GM12878 (cell line): ENCODE results near the gene CHKA. TPM values are rescaled to one million over a fixed set of nuclear protein-coding genes. Genes with fewer than 3 reads are reported as not detected.

Experiments used
- ATAC-seq: fragments of 200-7000 bp; cut with Tn5 transposase; 3 replicates; pipeline ENCODE4 v1.9.1; 2020; ENCODE audit warnings: mild to moderate bottlenecking, moderate library complexity
- Bru-seq: library from RNA; stranded (reverse); fragments of 400-500 nt; gene quantifications from one replicate; lab custom pipeline; 2021; lab: Mats Ljungman, UMichigan
- BruChase-seq, 2 experiments: library from RNA; stranded (reverse); fragments of 400-500 nt; gene quantifications; one replicate each; lab custom pipeline; 2021; lab: Mats Ljungman, UMichigan
- BruUV-seq: library from RNA; stranded (reverse); fragments of 400-500 nt; replicated peaks from 2 replicates; lab custom pipeline; 2021; lab: Mats Ljungman, UMichigan
- CTCF ChIA-PET: fragments of 300-600 bp; sonication (Branson Sonifier 250); formaldehyde crosslinking; extraction: SDS; loops from one replicate; lab custom pipeline; 2021; ENCODE audit warnings: inconsistent platforms; lab: Yijun Ruan, JAX
- POLR2A ChIA-PET: fragments of 350-600 bp; formaldehyde crosslinking; extraction: SDS; loops from one replicate; lab custom pipeline; 2021; ENCODE audit warnings: inconsistent platforms; lab: Charles Lee
- RAD21 ChIA-PET: fragments of 300-600 bp; sonication (Branson Sonifier 250); formaldehyde crosslinking; loops from one replicate; lab custom pipeline; 2023; ENCODE audit warnings: antibody characterized with exemption; ENCODE audit not compliant: unreplicated experiment; lab: Charles Lee
- SMC1A ChIA-PET: fragments of 300-600 bp; sonication (Branson Sonifier 250); formaldehyde crosslinking; loops from one replicate; lab custom pipeline; 2023; ENCODE audit not compliant: unreplicated experiment, uncharacterized antibody; lab: Charles Lee
- DNase-seq: peaks from one replicate; pipeline ENCODE4 v3.0.0-alpha.2; 2011; ENCODE audit warnings: low read depth, low spot score
- FAIRE-seq: peaks from 3 replicates; lab custom pipeline; 2011; peaks lifted over from hg19 to GRCh38; lab: Jason Lieb, UNC
- H2AFZ ChIP-seq: 2 replicates; pipeline ENCODE4 v1.6.0; 2011; ENCODE audit warnings: low read depth, low read length, control low read depth; ENCODE audit not compliant: control insufficient read depth
- H3K27ac ChIP-seq: 2 replicates; pipeline ENCODE4 v1.5.1; 2011; ENCODE audit warnings: control low read depth; ENCODE audit not compliant: control insufficient read depth, insufficient read depth
- H3K27me3 ChIP-seq, 2 experiments: replicated peaks in 1 of 2; 2 replicates each; pipeline versions ENCODE4 v1.6.0 to v1.6.1; 2011; ENCODE audit warnings: low read length in 1 of 2; ENCODE audit not compliant: control insufficient read depth in 2 of 2, insufficient read depth in 2 of 2
- H3K36me3 ChIP-seq, 2 experiments: 2 replicates each; pipeline ENCODE4 v1.5.1; 2011; ENCODE audit warnings: low read length in 1 of 2; ENCODE audit not compliant: control insufficient read depth in 2 of 2, insufficient read depth in 2 of 2
- H3K4me1 ChIP-seq: 2 replicates; pipeline ENCODE4 v1.6.1; 2011; ENCODE audit warnings: mild to moderate bottlenecking, low read length, moderate library complexity, mixed read lengths; ENCODE audit not compliant: control insufficient read depth, insufficient read depth
- H3K4me2 ChIP-seq: 2 replicates; pipeline ENCODE4 v1.6.0; 2011; ENCODE audit warnings: control low read depth; ENCODE audit not compliant: control insufficient read depth, insufficient read depth
- H3K4me3 ChIP-seq: fragments of 200-600 bp; sonication (generic); 2 replicates; pipeline ENCODE4 v1.5.1; 2016
- H3K79me2 ChIP-seq: 2 replicates; pipeline ENCODE4 v1.6.0; 2011; ENCODE audit warnings: low read length; ENCODE audit not compliant: control insufficient read depth, insufficient read depth
- H3K9ac ChIP-seq: 2 replicates; pipeline ENCODE4 v1.8.0; 2011; ENCODE audit warnings: low read length, control low read depth, mixed read lengths; ENCODE audit not compliant: control insufficient read depth, insufficient read depth
- H3K9me3 ChIP-seq: replicated peaks from 3 replicates; pipeline ENCODE4 v1.5.1; 2011; ENCODE audit warnings: mild to moderate bottlenecking, low read length; ENCODE audit not compliant: control insufficient read depth, insufficient read depth
- H4K20me1 ChIP-seq: 2 replicates; pipeline ENCODE4 v1.6.0; 2011; ENCODE audit not compliant: control insufficient read depth, insufficient read depth
- ASH2L ChIP-seq: fragments of 300-600, 200-600 bp; sonication (generic); IDR thresholded peaks from 2 replicates; pipeline ENCODE4 v1.6.1; 2017; ENCODE audit warnings: low read depth, mild to moderate bottlenecking, borderline replicate concordance
- BHLHE40 ChIP-seq, 2 experiments: fragments of 450-650 bp in 1 of 2; IDR thresholded peaks; 2 replicates each; pipeline ENCODE4 v1.6.1; 2011 to 2017; ENCODE audit warnings: low read depth in 2 of 2, borderline replicate concordance in 1 of 2, improper control_type of control experiment in 1 of 2, low read length in 1 of 2, mild to moderate bottlenecking in 1 of 2
- CHD1 ChIP-seq: IDR thresholded peaks from 2 replicates; pipeline ENCODE4 v1.6.1; 2012; ENCODE audit warnings: low read depth, low read length, improper control_type of control experiment
- DPF2 ChIP-seq: fragments of 450-650 bp; IDR thresholded peaks from 2 replicates; pipeline ENCODE4 v1.6.1; 2017; ENCODE audit warnings: mild to moderate bottlenecking
- E2F4 ChIP-seq: IDR thresholded peaks from 2 replicates; pipeline ENCODE4 v1.6.1; 2012; ENCODE audit warnings: low read depth, low read length, improper control_type of control experiment
- EGR1 ChIP-seq, 2 experiments: IDR thresholded peaks; 1 replicate in 1 of 2; 2 replicates in 1 of 2; pipeline ENCODE4 v1.6.1; 2011 to 2012; ENCODE audit warnings: low read depth in 2 of 2, low read length in 2 of 2, borderline replicate concordance in 1 of 2, mild to moderate bottlenecking in 1 of 2, moderate library complexity in 1 of 2
- GATAD2B ChIP-seq: fragments of 450-650 bp; conservative IDR thresholded peaks from 2 replicates; pipeline ENCODE4 v1.6.1; 2017; ENCODE audit warnings: low read depth, mild to moderate bottlenecking, moderate library complexity
- JUND ChIP-seq: IDR thresholded peaks from 2 replicates; pipeline ENCODE4 v1.6.1; 2012; ENCODE audit warnings: low read depth, mild to moderate bottlenecking, low read length, improper control_type of control experiment, moderate library complexity
- NBN ChIP-seq: fragments of 450-650 bp; IDR thresholded peaks from 2 replicates; pipeline ENCODE4 v1.6.1; 2016
- NFYB ChIP-seq: IDR thresholded peaks from 2 replicates; pipeline ENCODE4 v1.6.1; 2011; ENCODE audit warnings: low read depth, mild to moderate bottlenecking, low read length, improper control_type of control experiment, moderate library complexity; ENCODE audit not compliant: insufficient read depth
- POLR2AphosphoS2 ChIP-seq: IDR thresholded peaks from 2 replicates; pipeline ENCODE4 v1.6.1; 2011; ENCODE audit warnings: low read depth, mild to moderate bottlenecking, low read length, improper control_type of control experiment, moderate library complexity
- RBBP5 ChIP-seq: fragments of 200-600 bp; sonication (generic); conservative IDR thresholded peaks from 2 replicates; pipeline ENCODE4 v1.6.1; 2016
- RCOR1 ChIP-seq: conservative IDR thresholded peaks from 2 replicates; pipeline ENCODE4 v1.6.1; 2012; ENCODE audit warnings: low read depth, low read length, improper control_type of control experiment
- RELA ChIP-seq: fragments of 450-650 bp; IDR thresholded peaks from 2 replicates; pipeline ENCODE4 v1.8.0; 2014; ENCODE audit warnings: borderline replicate concordance; ENCODE audit not compliant: partially characterized antibody
- SMAD5 ChIP-seq: IDR thresholded peaks from 2 replicates; pipeline ENCODE4 v1.6.1; 2016; ENCODE audit warnings: antibody characterized with exemption, low read depth
- SPI1 ChIP-seq: IDR thresholded peaks from 2 replicates; pipeline ENCODE4 v1.6.1; 2011; ENCODE audit warnings: low read depth, mild to moderate bottlenecking, low read length, moderate library complexity, borderline replicate concordance; ENCODE audit not compliant: insufficient read depth
- STAT3 ChIP-seq: IDR thresholded peaks from 2 replicates; pipeline ENCODE4 v1.6.1; 2011; ENCODE audit warnings: low read depth, low read length, improper control_type of control experiment
- YBX1 ChIP-seq: fragments of 450-650 bp; IDR thresholded peaks from 2 replicates; pipeline ENCODE4 v1.6.1; 2016; ENCODE audit warnings: antibody characterized with exemption
- ZZZ3 ChIP-seq: IDR thresholded peaks from 2 replicates; pipeline ENCODE4 v1.6.1; 2011; ENCODE audit warnings: low read depth; ENCODE audit not compliant: control insufficient read depth, insufficient read length
- WGBS: methylation state at CpG from one replicate; pipeline ENCODE4 v1.1.6; 2016; ENCODE audit warnings: low lambda C conversion rate; ENCODE audit not compliant: insufficient replicate concordance, insufficient coverage; ENCODE audit errors: missing lambda C conversion rate; 5-methylcytosine and 5-hydroxymethylcytosine counted together
- in situ Hi-C: fragments of 300-500 bp; cut with MboI; formaldehyde crosslinking; loops from 9 replicates; pipeline ENCODE4 v1.14.3; 2018; ENCODE audit warnings: mixed read lengths
- intact Hi-C: fragments of 100-400 bp; cut with micrococcal nuclease; formaldehyde crosslinking; loops from one replicate; pipeline ENCODE4 v1.14.2; 2022; ENCODE audit not compliant: unreplicated experiment
- long read RNA-seq, 2 experiments: library from polyadenylated mRNA; unstranded; transcript quantifications; one replicate each; pipeline ENCODE4 v2.0.0, GENCODE V29; 2019 to 2020
- polyA minus RNA-seq, 3 experiments: library from RNA; depleted of rRNA, polyadenylated mRNA; stranded (reverse); fragments of >200 nt; gene quantifications; 2 replicates each; pipeline ENCODE4 v1.2.3, GENCODE V29; 2011
- polyA plus RNA-seq, 11 experiments: library from polyadenylated mRNA; depleted of rRNA in 4 of 11; unstranded in 6 of 11; stranded (reverse) in 5 of 11; fragments of >200 nt; fragmentation: Nextera tagmentation in 4 of 11; fragmentation: Illumina TruSeq in 1 of 11; extraction: Ambion mirVana in 4 of 11; extraction: Trizol in 1 of 11; gene quantifications; 1 replicate in 1 of 11; 2 replicates in 10 of 11; pipeline versions ENCODE4 v1.2.1 to v1.2.3, GENCODE V29; 2011 to 2016; ENCODE audit warnings: inconsistent platforms in 2 of 11, missing spikeins in 2 of 11, low read depth in 1 of 11
- total RNA-seq, 4 experiments: library from RNA; depleted of rRNA in 3 of 4; stranded (reverse); fragments of >200 nt in 3 of 4; fragmentation: Illumina TruSeq in 1 of 4; extraction: Trizol in 1 of 4; gene quantifications; 2 replicates each; pipeline versions ENCODE4 v1.2.1 to v1.2.3, GENCODE V29; 2013 to 2021

The CHKA gene
- total RNA-seq (2013; cell fraction: nucleolus; rRNA removed), result 141 and 149 TPM in 2 replicates
- total RNA-seq (2014; rRNA removed), result 21.9 and 25.0 TPM in 2 replicates
- total RNA-seq (2014; rRNA removed; fragmentation: Illumina TruSeq; extraction: Trizol), result 23.4 and 25.4 TPM in 2 replicates
- 21.2 and 23.6 TPM in 2 replicates for total RNA-seq (2021)
- 16.9 TPM for polyA plus RNA-seq (2011; ENCODE audit: low read depth)
- polyA plus RNA-seq (2011; rRNA removed), result 27.6 and 32.8 TPM in 2 replicates
- 18.6 and 19.7 TPM in 2 replicates for polyA plus RNA-seq (2011; cell fraction: cytosol; rRNA removed)
- 64.0 and 71.0 TPM in 2 replicates for polyA plus RNA-seq (2011; cell fraction: nucleus; rRNA removed)
- polyA plus RNA-seq (2012), result 23.1 and 24.9 TPM in 2 replicates
- polyA plus RNA-seq (2014; fragmentation: Illumina TruSeq; extraction: Trizol), result 20.6 and 33.6 TPM in 2 replicates
- 1 to 10 TPM; 5.2 to 5.3 TPM for polyA plus RNA-seq (2014; fragmentation: Nextera tagmentation; extraction: Ambion mirVana)
- 29.2 and 31.6 TPM in 2 replicates for polyA plus RNA-seq (2014; rRNA removed)
- 10 to 100 TPM in 1 of 2 experiments, 1 to 10 TPM in 1; 5.3 to 15.6 TPM for polyA plus RNA-seq (2016; fragmentation: Nextera tagmentation; extraction: Ambion mirVana)
- polyA minus RNA-seq (2011; rRNA and poly(A)+ RNA removed), result 25.0 and 27.1 TPM in 2 replicates
- 7.3 and 10.0 TPM in 2 replicates for polyA minus RNA-seq (2011; cell fraction: cytosol; rRNA and poly(A)+ RNA removed)
- 12.7 and 23.2 TPM in 2 replicates for polyA minus RNA-seq (2011; cell fraction: nucleus; rRNA and poly(A)+ RNA removed)
- Bru-seq, nascent RNA, result percentile 92 among the genes with signal in this experiment
- BruChase-seq, experiment 1, labeled RNA remaining after a 6-hour chase, result percentile 91 among the genes with signal in this experiment
- percentile 92 among the genes with signal in this experiment for BruChase-seq, experiment 2, labeled RNA remaining after a 2-hour chase
- long read RNA-seq, experiment 1, result 0 reads
- long read RNA-seq, experiment 2, partial matches to known transcripts, result 6 of 10 reads
- long read RNA-seq, experiment 2, other reads (novel, unspliced or antisense), result 4 of 10 reads

- ChIA-PET POLR2A (no interaction called here), SMC1A (interaction anchor here (1.6 kb wide), 1 partner anchor 22 kb away, joined by 5 read pairs; no protein-coding TSS in a partner anchor), CTCF (no interaction called here), RAD21 (no interaction called here)
- peak within 1 kb of the TSS; percentile 89 for H3K27ac ChIP-seq
- no peaks in the 10 kb centered on the region for H3K9me3 ChIP-seq
- H2AFZ ChIP-seq, result peak within 1 kb of the TSS; percentile 90
- H3K9ac ChIP-seq, result peak within 1 kb of the TSS; percentile 82
- FAIRE-seq (peak; percentile 47), DNase-seq (peak; percentile 47), ATAC-seq (peak; percentile 89)
- in situ Hi-C loops, result no loop called here
- no TSS peak for BruUV-seq
- intact Hi-C loops, result loop anchor here (10.0 kb wide), 1 partner anchor 116 kb away; the partner anchor contains the start of gene UNC93B1
- H3K27me3 ChIP-seq, result no peaks in the 10 kb centered on the region
- H3K4me1 ChIP-seq, result peaks cover 12% of the 10 kb centered on the region
- H3K4me3 ChIP-seq, result peak within 1 kb of the TSS; percentile 92
- no peaks in the 10 kb centered on the region; a peak in 1 of 4 replicates for H3K36me3 ChIP-seq
- under 1% methylated on average over 44 of the region's 107 CpGs for WGBS
- peak within 1 kb of the TSS; percentile 80 for H3K4me2 ChIP-seq
- no peaks in the 10 kb centered on the region for H4K20me1 ChIP-seq
- peaks cover 40% of the 10 kb centered on the region for H3K79me2 ChIP-seq
- TF ChIP-seq ASH2L (no peak), SPI1 (no peak), GATAD2B (peak; percentile 91), BHLHE40 (IDR thresholded peaks at IDR 0.05; ENCODE audit: borderline replicate concordance in 1 of 2, low read depth in 2 of 2, low read length in 1 of 2) (peak; percentile 71 to 95; a peak in 3 of 4 replicates), EGR1 (IDR thresholded peaks at IDR 0.05; ENCODE audit: borderline replicate concordance in 1 of 2, low read depth in 2 of 2, low read length in 2 of 2) (peak in 1 of 2 experiments; percentile 75; a peak in 2 of 3 replicates), ZZZ3 (no peak), RELA (no peak), RBBP5 (no peak), NFYB (peak; percentile 87), STAT3 (no peak), YBX1 (no peak), DPF2 (peak; percentile 75), RCOR1 (0 out of 2 replicates have a peak, but pooled peaks have one; percentile 39), POLR2AphosphoS2 (peak; percentile 70; the same call in 1 of the 2 replicates), E2F4 (no peak), SMAD5 (no peak), CHD1 (no peak), JUND (no peak), NBN (peak; percentile 42; the same call in 1 of the 2 replicates)
These were observed at the start of gene CHKA for GRCh38 chr11:68121067-68121899. CHKA (minus strand) TSS chr11:68121388; CDS start chr11:68121177, 211 bp downstream.
